Middle frontal gyrus (tissue), 1 donor: ENCODE measurements around the gene UHRF1.

ENCODE experiments used
- DNase-seq: peaks from one replicate; pipeline ENCODE4 v3.0.0-alpha.2; 2015; ENCODE audit warnings: low spot score; ENCODE audit errors: extremely low spot score

The UHRF1 gene

GRCh38 chr19:4987256-4987655 lies 78.0 kb downstream of the UHRF1 start:
- no peak for DNase-seq

- no peak for DNase-seq
Observed at GRCh38 chr19:4987692-4988370, 78.5 kb downstream of the UHRF1 start.

- no peak for DNase-seq
Observed at GRCh38 chr19:4988770-4989251, 79.5 kb downstream of the UHRF1 start.

GRCh38 chr19:4990306-4990705 lies 81.0 kb downstream of the UHRF1 start:
- DNase-seq, result no peak

- DNase-seq, result no peak
Observed at GRCh38 chr19:4991538-4991937, 82.2 kb downstream of the UHRF1 start.

- DNase-seq, result no peak
Observed at GRCh38 chr19:4991996-4992698, 82.8 kb downstream of the UHRF1 start.

- no peak for DNase-seq
Observed at GRCh38 chr19:4993683-4994082, 84.4 kb downstream of the UHRF1 start.

- no peak for DNase-seq
Observed at GRCh38 chr19:4996701-4997100, 87.4 kb downstream of the UHRF1 start.

GRCh38 chr19:4997297-4997696 lies 88.0 kb downstream of the UHRF1 start:
- DNase-seq, result no peak

GRCh38 chr19:5000120-5000611 lies 90.9 kb downstream of the UHRF1 start:
- no peak for DNase-seq

- no peak for DNase-seq
Observed at GRCh38 chr19:5001615-5002014, 92.3 kb downstream of the UHRF1 start.

- DNase-seq, result no peak
Observed at GRCh38 chr19:5002143-5002542, 92.8 kb downstream of the UHRF1 start.

- no peak for DNase-seq
Observed at GRCh38 chr19:5003781-5004180, 94.5 kb downstream of the UHRF1 start.

GRCh38 chr19:5005096-5005495 lies 95.8 kb downstream of the UHRF1 start:
- DNase-seq, result no peak

- DNase-seq, result no peak
Observed at GRCh38 chr19:5006201-5006600, 96.9 kb downstream of the UHRF1 start.

GRCh38 chr19:5006821-5007220 lies 97.5 kb downstream of the UHRF1 start:
- no peak for DNase-seq
